SK-MEL-5 (cell line): ENCODE data around the gene NUDT13. TPM values are rescaled to one million over a fixed set of nuclear protein-coding genes. Genes with fewer than 3 reads are reported as not detected.

Source experiments
- small RNA-seq, 2 experiments: library from RNA; depleted of rRNA; stranded (forward); fragments of <200 nt; gene quantifications; one replicate each; pipeline ENCODE3, GENCODE V24; 2014
- total RNA-seq: library from RNA; depleted of rRNA; stranded (reverse); fragments of >200 nt; shearing (Covaris generic); gene quantifications from 2 replicates; pipeline ENCODE4 v1.2.3, GENCODE V29; 2014; rRNA removed

The NUDT13 gene
- total RNA-seq, 1 experiment from 2014 or later, result 2.4 TPM

Small RNAs within 50 kb of the gene (small RNA-seq; reads per million reads assigned to genes)
- gene RF00019, result 0 reads per million in 2 experiments
- gene SNORA11F, result 0.83 to 6.8 reads per million in 2 experiments

Other genes starting within 250 kb of the NUDT13 start
- gene OIT3, start 216.7 kb upstream of the NUDT13 start, total RNA-seq, result not detected in 2 replicates
- gene PLA2G12B, start 155.6 kb upstream of the NUDT13 start, total RNA-seq, result not detected in 2 replicates
- 148 and 157 TPM in 2 replicates for gene P4HA1, start 13.6 kb upstream of the NUDT13 start, total RNA-seq
- gene ECD, start 57.6 kb downstream of the NUDT13 start, total RNA-seq, result 41.5 and 41.7 TPM in 2 replicates
- 13.4 and 16.7 TPM in 2 replicates for gene FAM149B1, start 57.7 kb downstream of the NUDT13 start, total RNA-seq
- gene DNAJC9, start 136.8 kb downstream of the NUDT13 start, total RNA-seq, result 24.1 and 27.1 TPM in 2 replicates
- 87.7 and 96.3 TPM in 2 replicates for gene MRPS16, start 142.2 kb downstream of the NUDT13 start, total RNA-seq
- 0.40 and 0.51 TPM in 2 replicates for gene CFAP70, start 248.4 kb downstream of the NUDT13 start, total RNA-seq